ENCODE results near the gene BEAN1.
"Not testable (repeated sequence)": the region's sequence is repeated elsewhere in the genome, so short reads cannot be mapped to it uniquely, and the experiment has no call there.

BEAN1 gene

GRCh38 chr16:66511602-66512271, 84.6 kb downstream of the BEAN1 start:
- Histone ChIP-seq H3K4me2 (ENCODE audit: insufficient read depth, low read length) (no peak overlapping the region), H3K4me3 (ENCODE audit: low read depth in 1 of 2, low read length in 2 of 2) (no peak overlapping the region), H3K9ac (ENCODE audit: low read depth, low read length) (no peak overlapping the region), H3K79me2 (ENCODE audit: insufficient read depth, low read length) (no peaks in the 10 kb centered on the region), H2AFZ (ENCODE audit: low read depth, low read length) (no peak overlapping the region), H3K27me3 (ENCODE audit: insufficient read depth, low read length, poor library complexity) (no peaks in the 10 kb centered on the region), H4K20me1 (ENCODE audit: insufficient read depth, low read length) (no peaks in the 10 kb centered on the region), H3K36me3 (ENCODE audit: insufficient read depth, low read length) (peaks cover 18% of the 10 kb centered on the region), H3K27ac (ENCODE audit: low read length) (no peak overlapping the region), H3K4me1 (ENCODE audit: insufficient read depth, low read length) (peaks cover 15% of the 10 kb centered on the region), H3K9me3 (ENCODE audit: insufficient read depth, low read length, severe bottlenecking) (no peaks in the 10 kb centered on the region)
- no peak for ATAC-seq (ENCODE audit: insufficient read depth, low read depth)
- no peak for DNase-seq
- TF ChIP-seq, protein P1, sequence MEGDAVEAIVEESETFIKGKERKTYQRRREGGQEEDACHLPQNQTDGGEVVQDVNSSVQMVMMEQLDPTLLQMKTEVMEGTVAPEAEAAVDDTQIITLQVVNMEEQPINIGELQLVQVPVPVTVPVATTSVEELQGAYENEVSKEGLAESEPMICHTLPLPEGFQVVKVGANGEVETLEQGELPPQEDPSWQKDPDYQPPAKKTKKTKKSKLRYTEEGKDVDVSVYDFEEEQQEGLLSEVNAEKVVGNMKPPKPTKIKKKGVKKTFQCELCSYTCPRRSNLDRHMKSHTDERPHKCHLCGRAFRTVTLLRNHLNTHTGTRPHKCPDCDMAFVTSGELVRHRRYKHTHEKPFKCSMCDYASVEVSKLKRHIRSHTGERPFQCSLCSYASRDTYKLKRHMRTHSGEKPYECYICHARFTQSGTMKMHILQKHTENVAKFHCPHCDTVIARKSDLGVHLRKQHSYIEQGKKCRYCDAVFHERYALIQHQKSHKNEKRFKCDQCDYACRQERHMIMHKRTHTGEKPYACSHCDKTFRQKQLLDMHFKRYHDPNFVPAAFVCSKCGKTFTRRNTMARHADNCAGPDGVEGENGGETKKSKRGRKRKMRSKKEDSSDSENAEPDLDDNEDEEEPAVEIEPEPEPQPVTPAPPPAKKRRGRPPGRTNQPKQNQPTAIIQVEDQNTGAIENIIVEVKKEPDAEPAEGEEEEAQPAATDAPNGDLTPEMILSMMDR (IDR thresholded peaks at IDR 0.05; ENCODE audit: borderline replicate concordance, extremely low read depth, low read length, poor library complexity, severe bottlenecking): peak; percentile 24
- TF ChIP-seq EZH2 (IDR thresholded peaks at IDR 0.05; ENCODE audit: borderline replicate concordance, low read depth, low read length, severe bottlenecking): no peak

- ATAC-seq (ENCODE audit: insufficient read depth, low read depth) (no peak), DNase-seq (no peak)
- Histone ChIP-seq H3K36me3 (ENCODE audit: insufficient read depth, low read length) (peaks cover 18% of the 10 kb centered on the region), H3K9ac (ENCODE audit: low read depth, low read length) (no peak overlapping the region), H4K20me1 (ENCODE audit: insufficient read depth, low read length) (no peaks in the 10 kb centered on the region), H3K79me2 (ENCODE audit: insufficient read depth, low read length) (no peaks in the 10 kb centered on the region), H3K4me3 (ENCODE audit: low read depth in 1 of 2, low read length in 2 of 2) (no peak overlapping the region), H3K27me3 (ENCODE audit: insufficient read depth, low read length, poor library complexity) (no peaks in the 10 kb centered on the region), H3K4me2 (ENCODE audit: insufficient read depth, low read length) (no peak overlapping the region), H2AFZ (ENCODE audit: low read depth, low read length) (no peak overlapping the region), H3K27ac (ENCODE audit: low read length) (no peak overlapping the region), H3K4me1 (ENCODE audit: insufficient read depth, low read length) (peaks cover 20% of the 10 kb centered on the region), H3K9me3 (ENCODE audit: insufficient read depth, low read length, severe bottlenecking) (no peaks in the 10 kb centered on the region)
- TF ChIP-seq, protein P1 (IDR thresholded peaks at IDR 0.05; ENCODE audit: borderline replicate concordance, extremely low read depth, low read length, poor library complexity, severe bottlenecking): no peak
- TF ChIP-seq EZH2 (IDR thresholded peaks at IDR 0.05; ENCODE audit: borderline replicate concordance, low read depth, low read length, severe bottlenecking): no peak
Observed at GRCh38 chr16:66512272-66513110, 85.4 kb downstream of the BEAN1 start.

DNA sequence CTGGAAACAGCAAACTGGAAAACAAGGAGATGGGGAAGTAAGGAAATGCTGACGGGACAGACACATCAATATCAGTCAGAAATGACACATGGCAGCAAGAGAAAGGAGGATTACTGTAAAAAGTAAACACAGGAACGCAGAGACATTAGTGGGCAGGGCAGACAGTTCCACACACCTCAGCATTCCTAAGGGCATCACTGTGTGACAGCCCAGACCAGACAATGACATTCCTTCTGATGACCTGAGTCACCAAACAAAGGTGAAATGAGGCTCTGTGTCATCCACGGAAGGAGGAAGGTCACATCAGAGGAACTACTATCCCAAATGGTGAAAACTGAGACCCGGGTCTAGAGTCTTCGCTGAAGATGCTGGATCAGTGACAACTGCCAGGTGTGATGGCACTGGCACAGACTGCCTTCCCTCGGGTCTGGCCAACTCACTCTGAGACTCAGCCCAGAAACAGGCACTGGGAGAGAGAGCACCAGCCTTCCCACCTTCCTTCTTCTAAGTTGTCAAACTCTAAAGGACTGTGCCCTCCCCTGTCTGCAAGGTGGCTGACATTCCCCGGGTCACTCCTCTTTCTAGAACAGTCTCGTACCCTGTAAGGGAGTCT, 86.1 kb downstream of the BEAN1 start:
- H3K27me3 ChIP-seq (ENCODE audit: insufficient read depth, low read length, poor library complexity): no peaks in the 10 kb centered on the region
- H4K20me1 ChIP-seq (ENCODE audit: insufficient read depth, low read length): no peaks in the 10 kb centered on the region
- no peak overlapping the region for H3K9ac ChIP-seq (ENCODE audit: low read depth, low read length)
- no peaks in the 10 kb centered on the region for H3K9me3 ChIP-seq (ENCODE audit: insufficient read depth, low read length, severe bottlenecking)
- no peak overlapping the region for H2AFZ ChIP-seq (ENCODE audit: low read depth, low read length)
- H3K4me2 ChIP-seq (ENCODE audit: insufficient read depth, low read length): no peak overlapping the region
- H3K79me2 ChIP-seq (ENCODE audit: insufficient read depth, low read length): no peaks in the 10 kb centered on the region
- no peak for ATAC-seq (ENCODE audit: insufficient read depth, low read depth)
- H3K4me3 ChIP-seq (ENCODE audit: low read depth in 1 of 2, low read length in 2 of 2): no peak overlapping the region
- DNase-seq: no peak
- H3K36me3 ChIP-seq (ENCODE audit: insufficient read depth, low read length): peaks cover 18% of the 10 kb centered on the region
- peaks cover 20% of the 10 kb centered on the region for H3K4me1 ChIP-seq (ENCODE audit: insufficient read depth, low read length)
- no peak overlapping the region for H3K27ac ChIP-seq (ENCODE audit: low read length)
- TF ChIP-seq, protein P1 (IDR thresholded peaks at IDR 0.05; ENCODE audit: borderline replicate concordance, extremely low read depth, low read length, poor library complexity, severe bottlenecking): no peak
- TF ChIP-seq EZH2 (IDR thresholded peaks at IDR 0.05; ENCODE audit: borderline replicate concordance, low read depth, low read length, severe bottlenecking): no peak

DNA sequence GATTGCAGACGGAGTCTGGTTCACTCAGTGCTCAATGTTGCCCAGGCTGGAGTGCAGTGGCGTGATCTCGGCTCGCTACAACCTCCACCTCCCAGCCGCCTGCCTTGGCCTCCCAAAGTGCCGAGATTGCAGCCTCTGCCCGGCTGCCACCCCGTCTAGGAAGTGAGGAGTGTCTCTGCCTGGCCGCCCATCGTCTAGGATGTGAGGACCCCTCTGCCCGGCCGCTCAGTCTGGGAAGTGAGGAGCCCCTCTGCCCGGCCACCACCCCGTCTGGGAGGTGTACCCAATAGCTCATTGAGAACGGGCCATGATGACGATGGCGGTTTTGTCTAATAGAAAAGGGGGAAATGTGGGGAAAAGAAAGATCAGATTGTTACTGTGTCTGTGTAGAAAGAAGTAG, 87.3 kb downstream of the BEAN1 start:
- not testable (repeated sequence) for H3K4me3 ChIP-seq (ENCODE audit: low read depth in 1 of 2, low read length in 2 of 2); H3K27ac ChIP-seq (ENCODE audit: low read length); H3K79me2 ChIP-seq (ENCODE audit: insufficient read depth, low read length); H3K27me3 ChIP-seq (ENCODE audit: insufficient read depth, low read length, poor library complexity); H4K20me1 ChIP-seq (ENCODE audit: insufficient read depth, low read length); H3K9ac ChIP-seq (ENCODE audit: low read depth, low read length); H3K9me3 ChIP-seq (ENCODE audit: insufficient read depth, low read length, severe bottlenecking); DNase-seq; H2AFZ ChIP-seq (ENCODE audit: low read depth, low read length); H3K4me2 ChIP-seq (ENCODE audit: insufficient read depth, low read length); ATAC-seq (ENCODE audit: insufficient read depth, low read depth)
- peaks cover 18% of the 10 kb centered on the region; the same call in 1 of the 2 replicates for H3K36me3 ChIP-seq (ENCODE audit: insufficient read depth, low read length)
- peaks cover 20% of the 10 kb centered on the region for H3K4me1 ChIP-seq (ENCODE audit: insufficient read depth, low read length)

DNA sequence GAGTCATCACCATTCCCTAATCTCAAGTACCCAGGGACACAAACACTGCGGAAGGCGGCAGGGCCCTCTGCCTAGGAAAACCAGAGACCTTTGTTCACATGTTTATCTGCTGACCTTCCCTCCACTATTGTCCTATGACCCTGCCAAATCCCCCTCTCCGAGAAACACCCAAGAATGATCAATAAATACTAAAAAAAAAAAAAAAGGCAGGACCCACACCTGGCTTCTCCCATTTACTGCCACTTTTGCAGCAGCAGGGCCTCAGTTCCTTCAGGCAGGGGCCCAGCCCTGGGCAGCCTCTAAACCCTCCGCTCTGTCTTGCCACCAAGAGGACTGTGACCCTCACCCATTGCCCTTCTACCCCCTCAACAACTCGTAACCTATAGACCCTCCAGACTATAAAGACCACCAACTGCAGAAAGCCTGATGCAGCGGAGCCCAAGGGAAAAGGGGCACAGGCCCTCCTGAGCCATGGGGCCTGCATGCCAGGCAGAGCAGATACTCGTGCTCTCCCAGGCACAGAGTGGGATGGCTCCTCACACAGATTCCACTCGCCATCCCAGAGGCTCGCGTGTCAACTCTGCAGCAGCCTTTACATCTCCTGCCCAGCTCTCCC, 88.0 kb downstream of the BEAN1 start:
- not testable (repeated sequence) for H3K4me2 ChIP-seq (ENCODE audit: insufficient read depth, low read length)
- peak overlapping the region; percentile 81 for H3K27ac ChIP-seq (ENCODE audit: low read length)

More for the DNA sequence above, 88.0 kb downstream of the BEAN1 start:
- H3K4me3 ChIP-seq (ENCODE audit: low read depth in 1 of 2, low read length in 2 of 2); H3K27me3 ChIP-seq (ENCODE audit: insufficient read depth, low read length, poor library complexity); ATAC-seq (ENCODE audit: insufficient read depth, low read depth); H4K20me1 ChIP-seq (ENCODE audit: insufficient read depth, low read length); H2AFZ ChIP-seq (ENCODE audit: low read depth, low read length); H3K9ac ChIP-seq (ENCODE audit: low read depth, low read length); H3K9me3 ChIP-seq (ENCODE audit: insufficient read depth, low read length, severe bottlenecking); DNase-seq; H3K79me2 ChIP-seq (ENCODE audit: insufficient read depth, low read length): not testable (repeated sequence)
- Histone ChIP-seq H3K36me3 (ENCODE audit: insufficient read depth, low read length) (peaks cover 18% of the 10 kb centered on the region; the same call in 1 of the 2 replicates), H3K4me1 (ENCODE audit: insufficient read depth, low read length) (peaks cover 26% of the 10 kb centered on the region)
